K562 (cell line): ENCODE data around the gene MAGI3. TPM values are rescaled to one million over a fixed set of nuclear protein-coding genes. Genes with fewer than 3 reads are reported as not detected.

ENCODE experiments used
- ATAC-seq: fragments of 200-7000 bp; cut with Tn5 transposase; 3 replicates; pipeline ENCODE4 v1.9.1; 2020; ENCODE audit warnings: moderate library complexity
- BruUV-seq: library from RNA; stranded (reverse); fragments of 400-500 nt; replicated peaks from 2 replicates; lab custom pipeline; 2021; lab: Mats Ljungman, UMichigan
- CTCF ChIA-PET: fragments of 300-600 bp; formaldehyde crosslinking; extraction: SDS; loops from one replicate; lab custom pipeline; 2021; ENCODE audit warnings: low intra/inter-chr PET ratio; lab: Yijun Ruan, JAX
- POLR2A ChIA-PET: fragments of 300-600, 350-650 bp; sonication (Branson Sonifier 250); formaldehyde crosslinking; extraction: SDS; loops from one replicate; lab custom pipeline; 2021; ENCODE audit warnings: antibody characterized with exemption, inconsistent platforms; lab: Yijun Ruan, JAX
- DNase-seq, 4 experiments: peaks; one replicate each; pipeline versions ENCODE4 v3.0.0 to v3.0.0-alpha.2; 2011 to 2018; ENCODE audit warnings: low spot score in 3 of 4, mixed read lengths in 3 of 4; ENCODE audit errors: extremely low read depth in 1 of 4
- FAIRE-seq: peaks from 2 replicates; lab custom pipeline; 2011; peaks lifted over from hg19 to GRCh38; lab: Jason Lieb, UNC
- H2AFZ ChIP-seq: 2 replicates; pipeline ENCODE4 v1.6.0; 2011; ENCODE audit warnings: low read depth, low read length, control low read depth, inconsistent platforms
- H3K27ac ChIP-seq: fragments of 200-600 bp; 3 replicates; pipeline ENCODE4 v1.8.0; 2011; ENCODE audit warnings: low read depth, mild to moderate bottlenecking, control low read depth, inconsistent platforms, low read length, moderate library complexity, mixed read lengths; ENCODE audit errors: extremely low read depth
- H3K27me3 ChIP-seq, 2 experiments: fragments of 300-600 bp in 1 of 2; 2 replicates in 1 of 2; 3 replicates in 1 of 2; pipeline versions ENCODE4 v1.6.0 to v1.8.0; 2011; ENCODE audit warnings: inconsistent platforms in 2 of 2, low read length in 2 of 2, mild to moderate bottlenecking in 1 of 2, mixed read lengths in 1 of 2, moderate library complexity in 1 of 2; ENCODE audit not compliant: control insufficient read depth in 2 of 2, insufficient read depth in 2 of 2
- H3K36me3 ChIP-seq: fragments of 300-600 bp; 3 replicates; pipeline ENCODE4 v1.8.0; 2011; ENCODE audit warnings: mild to moderate bottlenecking, low read length, inconsistent platforms; ENCODE audit not compliant: control insufficient read depth, insufficient read depth
- H3K4me1 ChIP-seq, 2 experiments: fragments of 200-600 bp in 1 of 2; replicated peaks in 1 of 2; 2 replicates in 1 of 2; 3 replicates in 1 of 2; pipeline versions ENCODE4 v1.5.1 to v1.8.0; 2011; ENCODE audit warnings: inconsistent platforms in 2 of 2, low read length in 2 of 2, mild to moderate bottlenecking in 1 of 2, mixed read lengths in 1 of 2, moderate library complexity in 1 of 2; ENCODE audit not compliant: control insufficient read depth in 2 of 2, insufficient read depth in 2 of 2
- H3K4me2 ChIP-seq: 2 replicates; pipeline ENCODE4 v1.6.1; 2011; ENCODE audit warnings: low read length, control low read depth, inconsistent platforms, mixed read lengths; ENCODE audit not compliant: insufficient read depth
- H3K4me3 ChIP-seq: fragments of 200-600 bp; sonication (generic), shearing (Covaris generic); 2 replicates; pipeline ENCODE4 v1.5.1; 2016; ENCODE audit warnings: control low read depth, inconsistent platforms
- H3K79me2 ChIP-seq: fragments of 200-600 bp; 3 replicates; pipeline ENCODE4 v1.8.0; 2011; ENCODE audit warnings: low read length, inconsistent platforms; ENCODE audit not compliant: control insufficient read depth, insufficient read depth
- H3K9ac ChIP-seq, 2 experiments: 2 replicates each; pipeline versions ENCODE4 v1.6.0 to v1.6.1; 2011; ENCODE audit warnings: low read depth in 2 of 2, low read length in 2 of 2, control low read depth in 1 of 2, inconsistent platforms in 1 of 2, mild to moderate bottlenecking in 1 of 2, mixed read lengths in 1 of 2; ENCODE audit not compliant: insufficient read depth in 1 of 2
- H3K9me1 ChIP-seq: one replicate; pipeline ENCODE4 v1.6.0; 2011; ENCODE audit warnings: inconsistent platforms, mild to moderate bottlenecking, low read length, moderate library complexity; ENCODE audit not compliant: control insufficient read depth, insufficient read depth
- H3K9me3 ChIP-seq: replicated peaks from 2 replicates; pipeline ENCODE4 v1.5.1; 2011; ENCODE audit warnings: low read depth, low read length, inconsistent platforms; ENCODE audit not compliant: control insufficient read depth, insufficient read depth
- H4K20me1 ChIP-seq: replicated peaks from 2 replicates; pipeline ENCODE4 v1.6.1; 2011; ENCODE audit warnings: low read length, inconsistent platforms, mixed read lengths; ENCODE audit not compliant: control insufficient read depth, insufficient read depth
- FIP1L1 ChIP-seq: fragments of 200-400 bp; formaldehyde crosslinking; IDR thresholded peaks from 2 replicates; pipeline ENCODE4 v1.6.1; 2018; ENCODE audit warnings: mild to moderate bottlenecking, low read depth, low read length; ENCODE audit not compliant: poor library complexity, severe bottlenecking
- PCBP2 ChIP-seq: fragments of 200-400 bp; formaldehyde crosslinking; IDR thresholded peaks from 2 replicates; pipeline ENCODE4 v1.6.1; 2018; ENCODE audit warnings: low read length, low read depth, mild to moderate bottlenecking, moderate library complexity; ENCODE audit not compliant: poor library complexity, severe bottlenecking
- ZNF232 ChIP-seq: sonication (generic); formaldehyde crosslinking; IDR thresholded peaks from 2 replicates; pipeline ENCODE4 v1.8.0; 2022; ENCODE audit warnings: mild to moderate bottlenecking, missing genetic modification reagents
- in situ Hi-C: fragments of 300-500 bp; cut with MboI; formaldehyde crosslinking; loops from 4 replicates; pipeline ENCODE4 v1.15.0; 2018; ENCODE audit warnings: inconsistent platforms, mixed read lengths
- intact Hi-C: fragments of 100-400 bp; cut with micrococcal nuclease; formaldehyde crosslinking; loops from 2 replicates; pipeline ENCODE4 v1.14.2; 2022
- polyA plus RNA-seq, 8 experiments: library from polyadenylated mRNA; depleted of rRNA in 4 of 8; stranded (reverse) in 5 of 8; unstranded in 3 of 8; fragments of >200 nt; fragmentation: Nextera tagmentation in 2 of 8; fragmentation: Illumina TruSeq in 1 of 8; extraction: Ambion mirVana in 2 of 8; extraction: Trizol in 1 of 8; gene quantifications; 2 replicates each; pipeline versions ENCODE4 v1.2.1 to v1.2.3, GENCODE V29; 2011 to 2014; ENCODE audit warnings: inconsistent platforms in 1 of 8, missing spikeins in 1 of 8
- total RNA-seq, 7 experiments: library from RNA; depleted of rRNA in 6 of 7; stranded (reverse); fragments of >200 nt in 6 of 7; fragmentation: Illumina TruSeq in 2 of 7; extraction: Trizol in 2 of 7; gene quantifications; 2 replicates each; pipeline versions ENCODE4 v1.2.1 to v1.2.3, GENCODE V29; 2011 to 2021; ENCODE audit warnings: low replicate concordance in 1 of 7
- TF ChIP-seq, protein P1 (sequence below), 3 experiments: fragments of 200-800 bp in 1 of 3; sonication (Bioruptor generic) in 1 of 3; sonication (generic) in 1 of 3; formaldehyde crosslinking in 1 of 3; IDR thresholded peaks; 2 replicates each; pipeline versions ENCODE4 v1.6.1 to v1.8.0; 2016 to 2022; ENCODE audit warnings: mild to moderate bottlenecking in 2 of 3, missing compliant biosample characterization in 2 of 3, missing genetic modification characterization in 2 of 3, missing genetic modification reagents in 1 of 3
- TF ChIP-seq, protein P2 (sequence below): fragments of 450-650 bp; IDR thresholded peaks from 2 replicates; pipeline ENCODE4 v1.6.1; 2014; ENCODE audit warnings: low read depth, mild to moderate bottlenecking, moderate library complexity, borderline replicate concordance

The MAGI3 gene
- total and polyA plus RNA-seq, 9 of the 15 experiments (the other 6 are each of a cell fraction or from before 2014, with no cell fraction given), result 1.0 to 8.6 (median 5.5) TPM

DNA sequence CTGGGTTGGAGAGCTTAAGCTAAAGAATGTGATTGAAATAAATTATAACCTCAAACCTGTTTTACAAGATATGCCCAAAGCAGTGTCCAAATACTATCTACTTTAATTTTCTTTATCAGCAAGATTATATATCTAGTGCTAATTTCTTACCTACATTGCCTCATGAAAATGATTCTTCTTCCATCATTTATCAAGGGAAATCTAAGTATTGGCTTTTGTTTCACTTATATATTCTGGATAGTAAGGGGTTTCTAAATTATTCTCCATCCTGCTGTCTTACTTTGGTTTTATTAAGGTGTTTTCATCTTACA lies 287.8 kb downstream of the MAGI3 start:
- no peak overlapping the region for H3K4me3 ChIP-seq
- no peaks in the 10 kb centered on the region for H3K27me3 ChIP-seq
- DNase-seq, result no peak
- ChIA-PET CTCF (interaction anchor here (0.6 to 2.9 kb wide), 5 partner anchors 537 to 962 kb away, joined by 3 to 25 read pairs (median 4); partner anchors contain the start of genes LRIG2 and PPM1J), POLR2A (interaction anchor here (0.6 kb wide), 1 partner anchor 535 kb away, joined by 3 read pairs; no protein-coding TSS in a partner anchor)
- H3K36me3 ChIP-seq, result no peaks in the 10 kb centered on the region
- in situ Hi-C loops, result loop anchor here (5.0 kb wide), 1 partner anchor 536 kb away; no protein-coding TSS in a partner anchor
- no peak overlapping the region for H3K4me2 ChIP-seq
- no peak overlapping the region for H3K9ac ChIP-seq
- H4K20me1 ChIP-seq, result no peaks in the 10 kb centered on the region
- no peak overlapping the region for H2AFZ ChIP-seq
- no peak overlapping the region for H3K27ac ChIP-seq
- TF ChIP-seq FIP1L1 (no peak), PCBP2 (no peak), ZNF232 (CRISPR knock-in tag) (no peak)
- TF ChIP-seq, protein P1, sequence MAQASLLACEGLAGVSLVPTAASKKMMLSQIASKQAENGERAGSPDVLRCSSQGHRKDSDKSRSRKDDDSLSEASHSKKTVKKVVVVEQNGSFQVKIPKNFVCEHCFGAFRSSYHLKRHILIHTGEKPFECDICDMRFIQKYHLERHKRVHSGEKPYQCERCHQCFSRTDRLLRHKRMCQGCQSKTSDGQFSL (CRISPR knock-in tag; IDR thresholded peaks at IDR 0.05), result no peak
- TF ChIP-seq, protein P1 (tag; IDR thresholded peaks at IDR 0.05), result 0 out of 4 replicates have a peak, but pooled peaks of 1 of the 2 experiments have one; percentile 23
- TF ChIP-seq, protein P2, sequence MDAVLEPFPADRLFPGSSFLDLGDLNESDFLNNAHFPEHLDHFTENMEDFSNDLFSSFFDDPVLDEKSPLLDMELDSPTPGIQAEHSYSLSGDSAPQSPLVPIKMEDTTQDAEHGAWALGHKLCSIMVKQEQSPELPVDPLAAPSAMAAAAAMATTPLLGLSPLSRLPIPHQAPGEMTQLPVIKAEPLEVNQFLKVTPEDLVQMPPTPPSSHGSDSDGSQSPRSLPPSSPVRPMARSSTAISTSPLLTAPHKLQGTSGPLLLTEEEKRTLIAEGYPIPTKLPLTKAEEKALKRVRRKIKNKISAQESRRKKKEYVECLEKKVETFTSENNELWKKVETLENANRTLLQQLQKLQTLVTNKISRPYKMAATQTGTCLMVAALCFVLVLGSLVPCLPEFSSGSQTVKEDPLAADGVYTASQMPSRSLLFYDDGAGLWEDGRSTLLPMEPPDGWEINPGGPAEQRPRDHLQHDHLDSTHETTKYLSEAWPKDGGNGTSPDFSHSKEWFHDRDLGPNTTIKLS, result no peak
- no peak for ATAC-seq
- intact Hi-C loops, result loop anchor here (1.0 to 5.0 kb wide), 7 partner anchors 134 to 961 kb away; partner anchors contain the start of genes LRIG2, MAGI3, PPM1J and RSBN1
- peaks cover 0 to 32% of the 10 kb centered on the region in 2 experiments; a peak in 4 of 5 replicates for H3K4me1 ChIP-seq
- no peaks in the 10 kb centered on the region for H3K9me1 ChIP-seq
- FAIRE-seq, result no peak
- no peaks in the 10 kb centered on the region for H3K79me2 ChIP-seq
- BruUV-seq, result no TSS peak
- no peaks in the 10 kb centered on the region for H3K9me3 ChIP-seq
